HG03066 (cell line): ENCODE data around the gene CCDC154.

Experiments
- ATAC-seq: cut with Tn5 transposase; IDR thresholded peaks from one replicate; pipeline ENCODE4 v1.9.1; 2021; ENCODE audit warnings: low read depth; ENCODE audit not compliant: unreplicated experiment

Gene CCDC154

DNA sequence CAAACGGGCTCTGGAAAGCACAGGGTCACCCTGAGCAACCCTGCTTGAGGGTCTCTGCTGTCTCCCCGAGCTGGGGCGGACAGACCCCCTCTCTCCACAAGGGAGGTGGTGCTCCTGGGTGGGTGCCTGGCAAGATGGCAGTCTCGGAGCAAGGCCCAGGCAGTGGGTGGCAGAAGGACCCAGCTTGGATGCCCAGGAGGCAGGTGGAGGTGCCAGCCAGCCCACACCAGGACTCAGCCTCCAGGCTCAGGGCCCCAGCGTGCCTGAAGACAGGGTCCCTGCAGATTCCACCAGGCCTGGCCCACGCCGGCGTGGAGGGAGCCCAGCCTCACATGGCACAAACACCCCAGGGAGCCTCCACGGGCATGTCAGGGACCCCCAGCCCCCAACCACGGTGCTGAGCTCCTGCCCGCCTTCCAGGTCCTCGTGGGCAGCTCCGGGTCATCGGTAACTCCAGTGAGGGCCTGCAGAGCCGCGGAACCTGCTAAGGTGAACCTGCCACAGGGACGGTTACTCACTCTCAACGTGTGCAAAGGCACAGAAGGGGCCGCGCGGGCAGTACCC, 50.7 kb downstream of the CCDC154 start:
- ATAC-seq = no peak

- ATAC-seq = no peak
These were observed 51.5 kb downstream of the CCDC154 start for GRCh38 chr16:1392826-1393225.

GRCh38 chr16:1390239-1390779, 54.0 kb downstream of the CCDC154 start:
- ATAC-seq = no peak

- no peak for ATAC-seq
These were observed 54.6 kb downstream of the CCDC154 start for GRCh38 chr16:1389762-1390161.

- no peak for ATAC-seq
These were observed 57.0 kb downstream of the CCDC154 start for GRCh38 chr16:1387331-1387730.

DNA sequence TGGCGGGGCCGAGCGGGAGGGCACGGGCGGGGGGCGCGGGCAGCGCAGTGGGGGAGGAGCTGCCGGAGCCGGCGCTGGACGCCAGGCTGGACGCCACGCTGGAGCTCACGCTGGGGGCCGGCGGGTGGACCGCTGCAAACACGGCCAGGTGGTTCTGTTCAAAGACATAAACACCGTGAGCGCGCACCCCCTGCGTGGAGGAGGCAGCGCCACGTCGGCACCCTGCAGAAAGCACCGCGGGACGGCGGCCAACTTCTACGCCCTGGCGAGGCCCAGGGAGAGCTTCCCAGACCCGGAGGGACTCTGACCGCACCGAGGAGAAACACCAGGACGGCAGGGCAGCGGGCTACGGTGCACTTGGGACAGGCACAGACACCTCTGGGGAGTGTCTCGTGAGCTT, 59.1 kb downstream of the CCDC154 start:
- ATAC-seq = no peak
